ENCODE data around the gene TGFB3. TPM values are rescaled to one million over a fixed set of nuclear protein-coding genes. Genes with fewer than 3 reads are reported as not detected.

TGFB3 gene
- polyA plus RNA-seq, 1 donor (not counting 4 experiments of a cell fraction or from before 2014, with no cell fraction given), result 1.1 TPM

GRCh38 chr14:75985618-75986438 is 4.0 kb upstream of the TGFB3 start, which contains the start of gene IFT43:
Gene IFT43, plus strand, starts transcription at chr14:75985763. Its CDS starts 24 bp downstream, at chr14:75985787.
- TF ChIP-seq, protein P1, sequence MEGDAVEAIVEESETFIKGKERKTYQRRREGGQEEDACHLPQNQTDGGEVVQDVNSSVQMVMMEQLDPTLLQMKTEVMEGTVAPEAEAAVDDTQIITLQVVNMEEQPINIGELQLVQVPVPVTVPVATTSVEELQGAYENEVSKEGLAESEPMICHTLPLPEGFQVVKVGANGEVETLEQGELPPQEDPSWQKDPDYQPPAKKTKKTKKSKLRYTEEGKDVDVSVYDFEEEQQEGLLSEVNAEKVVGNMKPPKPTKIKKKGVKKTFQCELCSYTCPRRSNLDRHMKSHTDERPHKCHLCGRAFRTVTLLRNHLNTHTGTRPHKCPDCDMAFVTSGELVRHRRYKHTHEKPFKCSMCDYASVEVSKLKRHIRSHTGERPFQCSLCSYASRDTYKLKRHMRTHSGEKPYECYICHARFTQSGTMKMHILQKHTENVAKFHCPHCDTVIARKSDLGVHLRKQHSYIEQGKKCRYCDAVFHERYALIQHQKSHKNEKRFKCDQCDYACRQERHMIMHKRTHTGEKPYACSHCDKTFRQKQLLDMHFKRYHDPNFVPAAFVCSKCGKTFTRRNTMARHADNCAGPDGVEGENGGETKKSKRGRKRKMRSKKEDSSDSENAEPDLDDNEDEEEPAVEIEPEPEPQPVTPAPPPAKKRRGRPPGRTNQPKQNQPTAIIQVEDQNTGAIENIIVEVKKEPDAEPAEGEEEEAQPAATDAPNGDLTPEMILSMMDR (optimal IDR thresholded peaks at IDR 0.05 in 1 of 3, IDR thresholded peaks at IDR 0.05 in 1 of 3, conservative IDR thresholded peaks at IDR 0.05 in 1 of 3; ENCODE audit: extremely low read depth in 1 of 3, insufficient read depth in 2 of 3, low read length in 3 of 3), result no peak
- TF ChIP-seq EZH2 (IDR thresholded peaks at IDR 0.05; ENCODE audit: low read length), result no peak
- dilution Hi-C loops (cut with MboI; ENCODE audit: extremely low pct_ligation_motif_present, low sequenced_read_pairs), result no loop called here
- no peaks in the 10 kb centered on the region for H4K20me1 ChIP-seq (ENCODE audit: control insufficient read depth, extremely low read depth, insufficient read depth, low read length)
- H2AFZ ChIP-seq (ENCODE audit: control insufficient read depth, low read length), result peak within 1 kb of the TSS; percentile 84
- H3K27ac ChIP-seq (ENCODE audit: control insufficient read depth, insufficient read depth, low read length), result peak within 1 kb of the TSS; percentile 80
- peaks cover 10% of the 10 kb centered on the region for H3K79me2 ChIP-seq (ENCODE audit: control insufficient read depth, insufficient read depth, low read length)
- peaks cover 3 to 8% of the 10 kb centered on the region in 2 experiments for H3K36me3 ChIP-seq (ENCODE audit: control insufficient read depth in 2 of 2, extremely low read depth in 1 of 2, insufficient read depth in 2 of 2, low read length in 2 of 2)
- H3K9me3 ChIP-seq (ENCODE audit: control insufficient read depth, low read depth, low read length), result no peaks in the 10 kb centered on the region
- no peak for DNase-seq (ENCODE audit: low read depth, low spot score)
- H3K27me3 ChIP-seq (ENCODE audit: control insufficient read depth, extremely low read depth, insufficient read depth, low read length), result no peaks in the 10 kb centered on the region
- FAIRE-seq, result no peak
- H3K9me1 ChIP-seq (ENCODE audit: control insufficient read depth, extremely low read depth, insufficient read depth, low read length), result no peaks in the 10 kb centered on the region
- H3K4me3 ChIP-seq (ENCODE audit: control insufficient read depth in 2 of 3, extremely low read depth in 1 of 3, insufficient read depth in 2 of 3, low read depth in 1 of 3, low read length in 3 of 3), result peak within 1 kb of the TSS; percentile 90 to 93 (median 90)
- H3K9ac ChIP-seq (ENCODE audit: control insufficient read depth, extremely low read depth, insufficient read depth, low read length), result peak within 1 kb of the TSS; percentile 87
- peaks cover 25% of the 10 kb centered on the region for H3K4me1 ChIP-seq (ENCODE audit: control insufficient read depth, extremely low read depth, insufficient read depth, low read length)
- H3K4me2 ChIP-seq (ENCODE audit: control insufficient read depth, extremely low read depth, insufficient read depth, low read depth, low read length), result peak within 1 kb of the TSS; percentile 85

- Histone ChIP-seq H3K79me2 (ENCODE audit: control insufficient read depth, insufficient read depth, low read length) (peaks cover 10% of the 10 kb centered on the region), H3K4me2 (ENCODE audit: control insufficient read depth, extremely low read depth, insufficient read depth, low read depth, low read length) (no peak overlapping the region), H4K20me1 (ENCODE audit: control insufficient read depth, extremely low read depth, insufficient read depth, low read length) (no peaks in the 10 kb centered on the region), H3K27ac (ENCODE audit: control insufficient read depth, insufficient read depth, low read length) (no peak overlapping the region), H3K4me3 (ENCODE audit: control insufficient read depth in 2 of 3, extremely low read depth in 1 of 3, insufficient read depth in 2 of 3, low read depth in 1 of 3, low read length in 3 of 3) (no peak overlapping the region), H3K9me1 (ENCODE audit: control insufficient read depth, extremely low read depth, insufficient read depth, low read length) (no peaks in the 10 kb centered on the region), H3K9me3 (ENCODE audit: control insufficient read depth, low read depth, low read length) (no peaks in the 10 kb centered on the region), H3K4me1 (ENCODE audit: control insufficient read depth, extremely low read depth, insufficient read depth, low read length) (peaks cover 27% of the 10 kb centered on the region), H3K36me3 (ENCODE audit: control insufficient read depth in 2 of 2, extremely low read depth in 1 of 2, insufficient read depth in 2 of 2, low read length in 2 of 2) (peaks cover 0 to 5% of the 10 kb centered on the region in 2 experiments), H3K27me3 (ENCODE audit: control insufficient read depth, extremely low read depth, insufficient read depth, low read length) (no peaks in the 10 kb centered on the region), H3K9ac (ENCODE audit: control insufficient read depth, extremely low read depth, insufficient read depth, low read length) (no peak overlapping the region), H2AFZ (ENCODE audit: control insufficient read depth, low read length) (no peak overlapping the region)
- DNase-seq (ENCODE audit: low read depth, low spot score), result no peak
- FAIRE-seq, result no peak
- dilution Hi-C loops (cut with MboI; ENCODE audit: extremely low pct_ligation_motif_present, low sequenced_read_pairs), result no loop called here
- TF ChIP-seq, protein P1 (optimal IDR thresholded peaks at IDR 0.05 in 1 of 3, IDR thresholded peaks at IDR 0.05 in 1 of 3, conservative IDR thresholded peaks at IDR 0.05 in 1 of 3; ENCODE audit: extremely low read depth in 1 of 3, insufficient read depth in 2 of 3, low read length in 3 of 3), result no peak
- no peak for TF ChIP-seq EZH2 (IDR thresholded peaks at IDR 0.05; ENCODE audit: low read length)
These were observed 2.9 kb upstream of the TGFB3 start for GRCh38 chr14:75984674-75985073.
